ENCODE measurements around the gene TGFB1I1. TPM values are rescaled to one million over a fixed set of nuclear protein-coding genes. Genes with fewer than 3 reads are reported as not detected.
A peak's percentile ranks its signal among the peaks of the same experiment; 100 is the strongest.

The TGFB1I1 gene
- total RNA-seq, 1 donor from 2014 or later = 2.6 TPM

- Mint-ChIP-seq H3K4me1 (peaks cover 36% of the 10 kb centered on the region), H3K9me3 (no peaks in the 10 kb centered on the region), H3K4me3 (no peak overlapping the region), H3K36me3 (ENCODE audit: low read depth) (peaks cover 40% of the 10 kb centered on the region), H3K27ac (no peak overlapping the region), H3K27me3 (no peaks in the 10 kb centered on the region)
- intact Hi-C loops (cut with micrococcal nuclease) = no loop called here
- ChIA-PET POLR2A (interaction anchor here (1.0 kb wide), 1 partner anchor 406 kb away, joined by 5 read pairs; no protein-coding TSS in a partner anchor), CTCF (interaction anchor here (2.3 kb wide), 1 partner anchor 320 kb away, joined by 5 read pairs; no protein-coding TSS in a partner anchor)
- DNase-seq (no peak), ATAC-seq (ENCODE audit: low read depth) (no peak)
- no peak for TF ChIP-seq CTCF (IDR thresholded peaks at IDR 0.05)
These were observed 9.8 kb upstream of the TGFB1I1 start for GRCh38 chr16:31461921-31462804.

- DNase-seq = no peak
- ChIA-PET POLR2A (no interaction called here), CTCF (no interaction called here)
- intact Hi-C loops (cut with micrococcal nuclease) = no loop called here
- Mint-ChIP-seq H3K9me3 (no peaks in the 10 kb centered on the region), H3K4me1 (peaks cover 40% of the 10 kb centered on the region), H3K27ac (no peak overlapping the region), H3K4me3 (no peak overlapping the region), H3K27me3 (no peaks in the 10 kb centered on the region), H3K36me3 (ENCODE audit: low read depth) (peaks cover 33% of the 10 kb centered on the region)
- ATAC-seq (ENCODE audit: low read depth) = no peak
- TF ChIP-seq CTCF (IDR thresholded peaks at IDR 0.05) = no peak
These were observed 7.6 kb upstream of the TGFB1I1 start for GRCh38 chr16:31464348-31464769.

DNA sequence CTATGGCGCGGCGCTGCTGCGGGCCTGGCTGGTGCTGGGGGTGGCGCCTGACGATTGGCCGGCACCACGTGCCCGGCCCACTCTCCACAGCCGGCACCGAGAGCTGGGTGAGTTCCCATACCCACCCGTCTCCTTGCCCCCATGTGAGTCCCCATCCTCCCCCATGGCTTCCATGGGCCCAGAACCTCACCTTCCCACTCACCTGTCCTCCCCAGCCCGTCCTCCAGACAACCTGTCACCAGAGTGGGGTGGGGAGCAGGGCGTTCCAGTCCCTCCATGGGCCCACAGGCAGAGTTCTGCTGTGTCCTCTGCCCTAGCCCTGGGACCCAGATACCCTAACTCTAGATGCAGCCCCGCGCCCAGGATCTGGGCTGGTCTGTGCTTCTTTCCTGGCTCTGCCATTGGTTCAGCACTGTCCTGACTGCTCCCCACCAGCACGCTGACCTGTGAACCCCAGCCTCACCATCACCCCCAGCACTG lies 7.1 kb upstream of the TGFB1I1 start:
- Mint-ChIP-seq H3K9me3 (no peaks in the 10 kb centered on the region), H3K4me1 (peaks cover 39% of the 10 kb centered on the region), H3K27ac (no peak overlapping the region), H3K4me3 (no peak overlapping the region), H3K36me3 (ENCODE audit: low read depth) (peaks cover 32% of the 10 kb centered on the region), H3K27me3 (no peaks in the 10 kb centered on the region)
- intact Hi-C loops (cut with micrococcal nuclease) = no loop called here
- ATAC-seq (ENCODE audit: low read depth) (no peak), DNase-seq (no peak)
- no peak for TF ChIP-seq CTCF (IDR thresholded peaks at IDR 0.05)
- CTCF ChIA-PET = no interaction called here
- POLR2A ChIA-PET = no interaction called here

- H3K4me3 Mint-ChIP-seq = no peak overlapping the region
- no peak for ATAC-seq (ENCODE audit: low read depth)
- no peak for DNase-seq
- POLR2A ChIA-PET = no interaction called here
- peaks cover 32% of the 10 kb centered on the region for H3K36me3 Mint-ChIP-seq (ENCODE audit: low read depth)
- H3K27ac Mint-ChIP-seq = no peak overlapping the region
- H3K4me1 Mint-ChIP-seq = peaks cover 34% of the 10 kb centered on the region
- intact Hi-C loops (cut with micrococcal nuclease) = no loop called here
- CTCF ChIA-PET = no interaction called here
- no peaks in the 10 kb centered on the region for H3K9me3 Mint-ChIP-seq
- TF ChIP-seq CTCF (IDR thresholded peaks at IDR 0.05) = no peak
- no peaks in the 10 kb centered on the region for H3K27me3 Mint-ChIP-seq
These were observed 6.1 kb upstream of the TGFB1I1 start for GRCh38 chr16:31465788-31466370.

DNA sequence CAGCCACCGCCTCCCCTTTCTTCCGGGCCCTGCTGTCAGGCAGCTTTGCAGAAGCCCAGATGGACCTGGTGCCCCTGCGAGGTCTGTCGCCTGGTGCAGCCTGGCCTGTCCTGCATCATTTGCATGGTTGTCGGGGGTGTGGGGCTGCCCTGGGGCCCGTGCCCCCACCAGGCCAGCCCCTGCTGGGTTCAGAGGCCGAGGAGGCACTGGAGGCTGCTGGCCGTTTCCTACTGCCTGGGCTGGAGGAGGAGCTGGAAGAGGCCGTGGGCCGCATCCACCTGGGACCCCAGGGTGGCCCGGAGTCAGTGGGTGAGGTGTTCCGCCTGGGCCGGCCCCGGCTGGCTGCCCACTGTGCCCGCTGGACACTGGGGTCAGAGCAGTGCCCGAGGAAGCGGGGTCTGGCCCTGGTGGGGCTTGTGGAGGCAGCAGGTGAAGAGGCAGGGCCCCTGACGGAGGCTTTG lies 5.5 kb upstream of the TGFB1I1 start:
- no peak for TF ChIP-seq CTCF (IDR thresholded peaks at IDR 0.05)
- no peak overlapping the region for H3K4me3 Mint-ChIP-seq
- H3K9me3 Mint-ChIP-seq = no peaks in the 10 kb centered on the region
- intact Hi-C loops (cut with micrococcal nuclease) = no loop called here
- ATAC-seq (ENCODE audit: low read depth) = no peak
- no peaks in the 10 kb centered on the region for H3K27me3 Mint-ChIP-seq
- DNase-seq = no peak
- H3K36me3 Mint-ChIP-seq (ENCODE audit: low read depth) = peaks cover 32% of the 10 kb centered on the region
- H3K27ac Mint-ChIP-seq = peak overlapping the region; percentile 78
- CTCF ChIA-PET = no interaction called here
- POLR2A ChIA-PET = no interaction called here
- peaks cover 34% of the 10 kb centered on the region for H3K4me1 Mint-ChIP-seq

Data from activated B cell treated with CpG ODN at 0.5 μM for 24 hours (primary cell).